Dermis blood vessel endothelial cell (primary cell): ENCODE results near the gene POU3F1. TPM values are rescaled to one million over a fixed set of nuclear protein-coding genes. Genes with fewer than 3 reads are reported as not detected.
"Not testable (repeated sequence)": the region's sequence is repeated elsewhere in the genome, so short reads cannot be mapped to it uniquely, and the experiment has no call there.

Source experiments
- DNase-seq: peaks from one replicate; pipeline ENCODE4 v3.0.0; 2010
- total RNA-seq: library from RNA; depleted of rRNA; stranded (reverse); fragments of >200 nt; gene quantifications from 2 replicates; pipeline ENCODE4 v1.2.3, GENCODE V29; 2014

Gene POU3F1
- total RNA-seq, 1 donor from 2014 or later = under 0.01 TPM

GRCh38 chr1:38046884-38047602 lies 450 bp upstream of the POU3F1 start:
- DNase-seq = peak; percentile 80

- DNase-seq = peak; percentile 24
Measured at GRCh38 chr1:38045401-38046332, 926 bp downstream of the POU3F1 start.

- no peak for DNase-seq
Measured at GRCh38 chr1:38044221-38045215, 2.1 kb downstream of the POU3F1 start.

GRCh38 chr1:38043036-38043747 lies 3.4 kb downstream of the POU3F1 start:
- no peak for DNase-seq

GRCh38 chr1:38041936-38042834 lies 4.4 kb downstream of the POU3F1 start:
- no peak for DNase-seq

- no peak for DNase-seq
Measured at GRCh38 chr1:38039331-38040088, 7.1 kb downstream of the POU3F1 start.

GRCh38 chr1:38038861-38039260 lies 7.7 kb downstream of the POU3F1 start:
- no peak for DNase-seq

GRCh38 chr1:38037221-38037939 lies 9.2 kb downstream of the POU3F1 start:
- peak; percentile 56 for DNase-seq

- no peak for DNase-seq
Measured at GRCh38 chr1:38034871-38035270, 11.7 kb downstream of the POU3F1 start.

- not testable (repeated sequence) for DNase-seq
Measured at GRCh38 chr1:38032992-38033391, 13.6 kb downstream of the POU3F1 start.

- no peak for DNase-seq
Measured at GRCh38 chr1:38031513-38031866, 15.1 kb downstream of the POU3F1 start.

- no peak for DNase-seq
Measured at GRCh38 chr1:38030596-38031512, 15.7 kb downstream of the POU3F1 start.

- peak; percentile 74 for DNase-seq
Measured at GRCh38 chr1:38029685-38030511, 16.7 kb downstream of the POU3F1 start.

GRCh38 chr1:38029081-38029681 lies 17.4 kb downstream of the POU3F1 start:
- DNase-seq = peak; percentile 34

GRCh38 chr1:38028671-38029070 lies 17.9 kb downstream of the POU3F1 start:
- no peak for DNase-seq

GRCh38 chr1:38028105-38028591 lies 18.4 kb downstream of the POU3F1 start:
- DNase-seq = no peak
